ENCODE data around the gene KCNJ2. TPM values are rescaled to one million over a fixed set of nuclear protein-coding genes. Genes with fewer than 3 reads are reported as not detected.

KCNJ2 gene
- not detected for polyA plus RNA-seq (2012; ENCODE audit: insufficient read depth, insufficient read length)

- peak; percentile 38 for DNase-seq (ENCODE audit: low read depth, low spot score)
- H3K4me3 ChIP-seq (ENCODE audit: low read length), result peak within 1 kb of the TSS; percentile 34
Measured at GRCh38 chr17:70168977-70169708, at the start of gene KCNJ2. Gene KCNJ2 (plus strand): TSS chr17:70169532. CDS start chr17:70175040, 5,508 bp downstream.

GRCh38 chr17:70119545-70119944 is 49.8 kb upstream of the KCNJ2 start:
- no peak for DNase-seq (ENCODE audit: low read depth, low spot score)
- H3K4me3 ChIP-seq (ENCODE audit: low read length), result no peak overlapping the region

GRCh38 chr17:70119983-70120382 is 49.3 kb upstream of the KCNJ2 start:
- no peak for DNase-seq (ENCODE audit: low read depth, low spot score)
- no peak overlapping the region for H3K4me3 ChIP-seq (ENCODE audit: low read length)

DNA sequence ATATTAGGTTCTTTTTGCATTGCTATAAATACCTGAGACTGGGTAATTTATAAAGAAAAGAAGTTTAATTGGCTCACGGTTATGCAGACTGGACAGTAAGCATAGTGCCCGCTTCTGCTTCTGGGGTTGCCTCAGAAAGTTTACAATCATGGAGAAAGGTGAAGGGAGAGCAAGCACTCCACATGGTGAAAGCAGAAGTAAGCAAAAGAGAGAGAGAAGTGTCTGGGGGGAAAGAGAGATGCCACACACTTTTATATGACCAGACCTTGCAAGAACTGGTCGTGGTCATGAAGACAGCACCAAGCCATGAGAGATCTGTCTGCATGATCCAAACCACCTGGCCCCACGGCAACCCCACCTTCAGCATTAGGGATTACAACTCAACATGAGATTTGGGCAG is 48.9 kb upstream of the KCNJ2 start:
- DNase-seq (ENCODE audit: low read depth, low spot score), result no peak
- H3K4me3 ChIP-seq (ENCODE audit: low read length), result no peak overlapping the region

DNA sequence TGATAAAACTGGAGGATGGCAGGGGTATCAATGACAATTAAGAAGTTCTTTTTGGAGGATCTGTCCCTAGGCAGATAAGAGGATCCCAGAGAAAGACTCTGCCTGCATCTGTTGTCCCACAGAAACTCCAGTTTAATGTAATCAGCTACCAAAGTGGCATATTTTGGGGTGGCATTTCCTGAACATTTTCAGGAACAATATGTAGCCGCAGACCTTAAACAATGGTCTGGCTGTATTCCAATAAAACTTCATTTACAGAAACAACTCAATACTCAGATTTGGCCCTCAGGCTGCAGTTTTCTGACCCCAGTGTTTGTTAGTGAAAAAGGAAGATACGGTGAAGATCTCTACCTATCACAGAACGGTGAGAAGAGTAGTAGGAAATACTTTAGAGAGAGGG is 48.2 kb upstream of the KCNJ2 start:
- DNase-seq (ENCODE audit: low read depth, low spot score), result no peak

DNA sequence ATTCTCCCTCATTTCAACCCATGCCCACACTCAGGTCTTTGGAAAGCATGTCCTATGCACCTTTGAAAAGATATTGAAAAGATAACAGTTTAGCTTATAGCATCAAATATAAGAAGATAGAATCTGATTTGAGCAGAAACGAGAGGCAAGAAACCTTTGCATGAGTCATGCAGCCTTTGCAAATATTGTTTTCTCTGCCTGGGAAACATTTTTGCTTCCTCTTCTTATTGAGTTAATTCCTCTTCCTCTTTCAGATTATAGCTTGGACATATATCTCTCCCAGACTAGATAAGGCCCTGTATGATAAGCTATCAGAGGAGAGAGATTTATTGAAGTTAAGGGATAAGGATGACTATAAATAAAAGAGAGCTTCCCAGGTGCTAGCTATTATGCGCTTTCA is 46.1 kb upstream of the KCNJ2 start:
- no peak for DNase-seq (ENCODE audit: low read depth, low spot score)
- H3K4me3 ChIP-seq (ENCODE audit: low read length), result no peak overlapping the region

More for the DNA sequence above, 48.2 kb upstream of the KCNJ2 start:
- H3K4me3 ChIP-seq (ENCODE audit: low read length), result no peak overlapping the region

- no peak overlapping the region for H3K4me3 ChIP-seq (ENCODE audit: low read length)
- DNase-seq (ENCODE audit: low read depth, low spot score), result no peak
Measured at GRCh38 chr17:70124723-70125122, 44.6 kb upstream of the KCNJ2 start.

DNA sequence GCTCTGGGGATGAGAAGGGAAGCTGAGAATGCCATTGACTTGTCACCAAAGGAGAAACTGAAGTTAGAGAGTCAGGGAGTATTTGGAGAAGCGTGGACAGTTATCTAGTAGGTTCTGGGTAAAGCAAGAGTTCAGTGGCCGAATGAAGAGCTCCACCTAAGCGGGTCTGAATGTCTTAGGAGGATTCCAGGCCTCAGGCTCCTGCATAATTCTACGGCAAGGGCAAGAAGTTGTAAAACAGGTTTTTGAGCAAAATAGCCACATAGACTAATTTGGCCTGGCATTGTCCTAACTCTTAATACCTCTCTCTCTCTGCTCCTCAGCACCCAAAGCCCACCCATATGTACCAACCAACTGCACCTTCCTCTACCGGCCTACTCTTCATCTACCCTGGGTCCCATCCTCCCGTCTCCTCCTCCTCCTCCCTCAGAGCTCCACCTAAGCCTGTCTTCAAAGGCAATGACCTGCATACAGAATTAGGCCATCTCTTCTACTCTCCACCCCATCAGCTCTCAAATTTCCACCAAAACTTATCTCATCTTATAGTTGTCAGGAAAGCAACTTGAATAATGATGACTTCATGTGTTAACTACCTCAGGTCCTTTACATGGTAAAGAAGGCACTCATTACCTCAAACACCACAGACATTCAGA is 42.0 kb upstream of the KCNJ2 start:
- no peak overlapping the region for H3K4me3 ChIP-seq (ENCODE audit: low read length)

DNA sequence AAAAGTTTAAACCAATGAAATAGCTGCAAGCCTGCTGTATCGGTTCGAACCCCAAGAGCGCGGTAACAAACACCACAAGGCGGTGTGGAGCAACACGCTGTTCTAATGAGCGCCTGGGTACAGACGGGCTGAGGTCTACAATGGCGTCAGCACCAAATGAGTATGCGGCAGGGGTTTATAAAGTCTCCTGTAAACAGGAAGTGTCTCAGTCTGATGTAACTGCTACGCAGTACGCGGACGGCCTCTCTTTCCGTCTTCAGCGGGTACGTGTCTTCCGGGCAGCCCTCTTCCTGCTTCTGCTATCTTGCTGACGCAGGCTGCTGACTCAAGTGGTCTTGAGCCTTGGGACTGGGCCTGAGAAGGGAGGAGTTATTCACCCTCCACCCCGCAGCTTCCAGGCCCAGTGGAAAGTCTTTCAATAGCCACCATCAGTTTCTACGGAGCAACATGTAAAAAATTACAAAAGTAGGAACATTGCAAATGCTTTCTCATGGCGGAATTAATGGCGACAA is 40.5 kb upstream of the KCNJ2 start:
- no peak overlapping the region for H3K4me3 ChIP-seq (ENCODE audit: low read length)
- no peak for DNase-seq (ENCODE audit: low read depth, low spot score)

More for the DNA sequence above, 42.0 kb upstream of the KCNJ2 start:
- no peak for DNase-seq (ENCODE audit: low read depth, low spot score)

DNA sequence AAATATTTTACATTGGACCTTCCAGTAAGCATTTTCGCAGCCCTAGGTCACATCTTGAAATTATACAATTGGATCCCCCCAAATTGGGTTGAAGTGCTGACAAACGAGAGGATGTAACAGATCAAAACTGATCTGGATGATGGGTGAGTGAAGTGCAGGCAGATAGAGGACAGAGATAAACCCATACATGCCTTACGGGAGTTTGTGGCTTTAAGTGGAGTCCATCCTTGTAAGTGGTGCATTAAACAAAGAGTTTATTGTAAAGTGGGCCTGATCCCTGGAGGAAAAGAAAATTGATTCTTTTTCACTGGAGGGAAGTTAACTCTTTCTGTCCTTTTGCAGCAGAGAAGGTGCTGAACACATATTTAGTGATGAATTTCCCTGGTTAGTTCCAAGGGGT is 39.0 kb upstream of the KCNJ2 start:
- DNase-seq (ENCODE audit: low read depth, low spot score), result no peak
- no peak overlapping the region for H3K4me3 ChIP-seq (ENCODE audit: low read length)

- DNase-seq (ENCODE audit: low read depth, low spot score), result no peak
- no peak overlapping the region for H3K4me3 ChIP-seq (ENCODE audit: low read length)
Measured at GRCh38 chr17:70132505-70132904, 36.8 kb upstream of the KCNJ2 start.

- no peak for DNase-seq (ENCODE audit: low read depth, low spot score)
- H3K4me3 ChIP-seq (ENCODE audit: low read length), result no peak overlapping the region
Measured at GRCh38 chr17:70134042-70134441, 35.3 kb upstream of the KCNJ2 start.

DNA sequence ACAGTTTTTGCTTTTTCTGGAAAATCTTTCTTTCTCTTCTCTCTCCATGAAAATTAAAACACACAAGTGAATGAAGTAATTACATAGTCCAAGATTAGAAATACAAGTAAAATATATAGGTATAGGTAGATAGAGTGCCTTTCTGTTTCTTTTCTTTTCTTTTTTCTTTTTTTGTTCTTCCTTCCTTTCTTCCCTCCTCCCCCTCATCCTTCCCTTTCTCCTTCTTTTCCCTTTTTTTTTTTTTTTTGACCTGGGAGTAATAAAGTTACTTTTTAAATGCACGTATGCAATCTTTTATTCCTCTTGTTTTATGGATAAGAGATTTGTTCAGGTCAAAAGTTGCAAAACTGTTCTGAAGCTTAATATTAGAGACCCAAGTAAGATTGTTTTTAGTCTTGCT is 34.6 kb upstream of the KCNJ2 start:
- DNase-seq (ENCODE audit: low read depth, low spot score), result no peak
- H3K4me3 ChIP-seq (ENCODE audit: low read length), result no peak overlapping the region

GRCh38 chr17:70136131-70136530 is 33.2 kb upstream of the KCNJ2 start:
- DNase-seq (ENCODE audit: low read depth, low spot score), result no peak
- no peak overlapping the region for H3K4me3 ChIP-seq (ENCODE audit: low read length)

- H3K4me3 ChIP-seq (ENCODE audit: low read length), result no peak overlapping the region
- DNase-seq (ENCODE audit: low read depth, low spot score), result no peak
Measured at GRCh38 chr17:70137451-70138230, 31.7 kb upstream of the KCNJ2 start.

DNA sequence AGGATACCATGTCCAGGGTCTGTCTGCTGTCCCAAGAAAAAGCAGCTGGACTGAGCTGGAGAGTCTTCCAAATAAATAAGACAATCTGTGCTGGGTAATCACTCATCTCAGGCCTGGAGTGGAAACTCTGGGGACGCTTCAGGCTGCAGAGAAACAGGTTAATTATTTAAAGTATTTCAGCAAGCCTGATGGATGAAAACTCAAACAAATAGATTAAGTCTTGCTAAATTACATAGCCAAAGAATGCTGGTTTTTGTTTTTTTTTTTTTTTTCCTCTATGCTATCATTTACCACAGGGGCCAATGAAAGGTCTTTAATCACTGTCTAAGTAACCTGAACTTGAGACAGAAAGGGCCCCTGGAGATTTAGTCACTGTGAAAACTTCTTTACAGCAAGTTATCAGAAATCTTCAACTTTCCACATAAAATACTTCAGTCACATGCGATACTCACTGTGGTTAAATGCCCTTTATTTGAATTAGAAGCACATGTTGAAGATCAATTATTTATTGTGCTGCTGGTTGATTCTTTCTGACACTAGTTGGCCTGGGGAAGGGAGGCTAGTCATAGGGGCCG is 31.0 kb upstream of the KCNJ2 start:
- DNase-seq (ENCODE audit: low read depth, low spot score), result no peak
- no peak overlapping the region for H3K4me3 ChIP-seq (ENCODE audit: low read length)

- H3K4me3 ChIP-seq (ENCODE audit: low read length), result no peak overlapping the region
- DNase-seq (ENCODE audit: low read depth, low spot score), result no peak
Measured at GRCh38 chr17:70139449-70139993, 29.8 kb upstream of the KCNJ2 start.

GRCh38 chr17:70144260-70144846 is 25.0 kb upstream of the KCNJ2 start:
- H3K4me3 ChIP-seq (ENCODE audit: low read length), result no peak overlapping the region
- peak; percentile 4 for DNase-seq (ENCODE audit: low read depth, low spot score)

DNA sequence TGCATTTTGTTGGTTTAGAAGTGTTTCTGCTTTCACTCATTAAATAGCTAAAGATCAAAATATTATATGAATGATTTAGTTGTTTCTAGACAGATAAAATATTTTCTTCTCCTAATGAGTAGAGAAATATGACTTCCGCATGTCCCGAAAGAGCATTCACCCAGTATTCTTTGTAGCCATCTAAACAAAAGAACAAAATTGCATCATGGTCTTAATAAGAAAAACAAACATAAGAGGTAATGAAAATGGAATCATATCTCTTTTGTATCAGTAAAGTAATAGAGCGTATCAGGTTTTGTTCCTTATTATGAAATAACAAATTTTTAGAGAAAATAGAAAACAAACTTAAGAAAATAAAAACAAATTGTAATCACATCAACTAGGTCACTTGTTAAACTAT is 16.1 kb upstream of the KCNJ2 start:
- no peak overlapping the region for H3K4me3 ChIP-seq (ENCODE audit: low read length)

More for the DNA sequence above, 16.1 kb upstream of the KCNJ2 start:
- DNase-seq (ENCODE audit: low read depth, low spot score), result no peak
